DND-41 (cell line): Measurements from ENCODE around the gene GET4.

Source experiments
- ATAC-seq: fragments of 200-7000 bp; cut with Tn5 transposase; 3 replicates; pipeline ENCODE4 v1.9.1; 2021; ENCODE audit warnings: low read depth; ENCODE audit not compliant: insufficient read depth
- DNase-seq: peaks from one replicate; pipeline ENCODE4 v3.0.0-alpha.2; 2020
- H2AFZ ChIP-seq: 2 replicates; pipeline ENCODE4 v1.6.0; 2012; ENCODE audit warnings: low read depth, low read length
- H3K27ac ChIP-seq: 2 replicates; pipeline ENCODE4 v1.5.1; 2012; ENCODE audit warnings: low read length, inconsistent platforms
- H3K27me3 ChIP-seq: fragments of 200-600 bp; sonication (generic); 2 replicates; pipeline ENCODE4 v1.6.0; 2012; ENCODE audit warnings: low read length, mild to moderate bottlenecking, inconsistent platforms; ENCODE audit not compliant: insufficient read depth, poor library complexity
- H3K36me3 ChIP-seq: 2 replicates; pipeline ENCODE4 v1.5.1; 2012; ENCODE audit warnings: low read length, inconsistent platforms; ENCODE audit not compliant: insufficient read depth
- H3K4me1 ChIP-seq: 2 replicates; pipeline ENCODE4 v1.5.1; 2012; ENCODE audit warnings: mild to moderate bottlenecking, low read length; ENCODE audit not compliant: insufficient read depth
- H3K4me2 ChIP-seq: 2 replicates; pipeline ENCODE4 v1.6.0; 2012; ENCODE audit warnings: mild to moderate bottlenecking, moderate library complexity, low read length, inconsistent platforms; ENCODE audit not compliant: insufficient read depth
- H3K4me3 ChIP-seq, 2 experiments: fragments of 200-600 bp in 1 of 2; shearing (Covaris generic) in 1 of 2; 2 replicates each; pipeline ENCODE4 v1.5.1; 2012 to 2016; ENCODE audit warnings: inconsistent platforms in 2 of 2, low read length in 2 of 2, mild to moderate bottlenecking in 2 of 2, low read depth in 1 of 2, moderate library complexity in 1 of 2
- H3K79me2 ChIP-seq: 2 replicates; pipeline ENCODE4 v1.6.0; 2012; ENCODE audit warnings: low read length, inconsistent platforms; ENCODE audit not compliant: insufficient read depth
- H3K9ac ChIP-seq: 2 replicates; pipeline ENCODE4 v1.6.0; 2012; ENCODE audit warnings: low read depth, mild to moderate bottlenecking, inconsistent platforms, low read length, moderate library complexity
- H3K9me3 ChIP-seq: 2 replicates; pipeline ENCODE4 v1.5.1; 2012; ENCODE audit warnings: low read length, moderate library complexity, mild to moderate bottlenecking, inconsistent platforms; ENCODE audit not compliant: insufficient read depth, severe bottlenecking
- H4K20me1 ChIP-seq: 2 replicates; pipeline ENCODE4 v1.6.0; 2012; ENCODE audit warnings: low read length; ENCODE audit not compliant: insufficient read depth
- CTCF ChIP-seq: IDR thresholded peaks from 2 replicates; pipeline ENCODE4 v1.5.1; 2012; ENCODE audit warnings: borderline replicate concordance, low read length, moderate library complexity, mild to moderate bottlenecking; ENCODE audit not compliant: poor library complexity, severe bottlenecking; ENCODE audit errors: extremely low read depth
- EZH2 ChIP-seq: IDR thresholded peaks from 3 replicates; pipeline ENCODE4 v1.6.1; 2012; ENCODE audit warnings: borderline replicate concordance, low read depth, mild to moderate bottlenecking, moderate library complexity, low read length, inconsistent platforms; ENCODE audit not compliant: severe bottlenecking

Gene GET4

GRCh38 chr7:901388-902154 is 25.2 kb downstream of the GET4 start:
- Histone ChIP-seq H3K9me3 (no peaks in the 10 kb centered on the region), H4K20me1 (peaks cover 11% of the 10 kb centered on the region), H3K4me2 (no peak overlapping the region), H3K27ac (no peak overlapping the region), H3K4me3 (no peak overlapping the region), H3K4me1 (no peaks in the 10 kb centered on the region), H3K27me3 (no peaks in the 10 kb centered on the region), H2AFZ (no peak overlapping the region), H3K9ac (no peak overlapping the region), H3K36me3 (peaks cover 15% of the 10 kb centered on the region), H3K79me2 (no peaks in the 10 kb centered on the region)
- DNase-seq (peak; percentile 63), ATAC-seq (peak; percentile 62)
- TF ChIP-seq CTCF, result no peak
- TF ChIP-seq EZH2, result no peak

DNA sequence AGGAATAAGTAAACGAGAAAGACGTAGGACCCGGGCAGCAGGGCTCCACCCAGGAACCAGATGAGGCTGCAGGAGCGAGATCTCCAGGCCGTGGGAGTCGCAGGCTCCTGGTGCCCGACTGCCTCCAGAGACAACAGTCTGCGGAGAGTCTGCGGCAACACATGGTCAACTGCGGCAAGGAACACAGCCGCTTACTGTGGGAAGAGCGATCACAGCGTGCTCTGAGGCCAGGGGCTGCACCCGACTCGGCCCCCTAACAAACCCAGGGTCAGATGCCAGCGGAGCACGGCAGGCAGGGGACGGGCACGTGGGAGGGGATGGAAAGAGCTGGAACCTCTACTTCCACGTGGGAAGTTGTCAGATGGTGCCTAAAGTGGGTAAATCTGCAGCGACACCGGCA is 26.6 kb downstream of the GET4 start:
- DNase-seq (no peak), ATAC-seq (no peak)
- H3K27me3 ChIP-seq, result no peaks in the 10 kb centered on the region
- H3K9me3 ChIP-seq, result no peaks in the 10 kb centered on the region
- no peak overlapping the region for H3K4me2 ChIP-seq
- H4K20me1 ChIP-seq, result peaks cover 11% of the 10 kb centered on the region
- H3K36me3 ChIP-seq, result peaks cover 2% of the 10 kb centered on the region; the same call in 1 of the 2 replicates
- no peak for TF ChIP-seq EZH2
- TF ChIP-seq CTCF, result no peak
- H2AFZ ChIP-seq, result no peak overlapping the region
- H3K9ac ChIP-seq, result no peak overlapping the region
- H3K4me3 ChIP-seq, result no peak overlapping the region
- H3K27ac ChIP-seq, result no peak overlapping the region
- H3K79me2 ChIP-seq, result no peaks in the 10 kb centered on the region
- no peaks in the 10 kb centered on the region for H3K4me1 ChIP-seq

DNA sequence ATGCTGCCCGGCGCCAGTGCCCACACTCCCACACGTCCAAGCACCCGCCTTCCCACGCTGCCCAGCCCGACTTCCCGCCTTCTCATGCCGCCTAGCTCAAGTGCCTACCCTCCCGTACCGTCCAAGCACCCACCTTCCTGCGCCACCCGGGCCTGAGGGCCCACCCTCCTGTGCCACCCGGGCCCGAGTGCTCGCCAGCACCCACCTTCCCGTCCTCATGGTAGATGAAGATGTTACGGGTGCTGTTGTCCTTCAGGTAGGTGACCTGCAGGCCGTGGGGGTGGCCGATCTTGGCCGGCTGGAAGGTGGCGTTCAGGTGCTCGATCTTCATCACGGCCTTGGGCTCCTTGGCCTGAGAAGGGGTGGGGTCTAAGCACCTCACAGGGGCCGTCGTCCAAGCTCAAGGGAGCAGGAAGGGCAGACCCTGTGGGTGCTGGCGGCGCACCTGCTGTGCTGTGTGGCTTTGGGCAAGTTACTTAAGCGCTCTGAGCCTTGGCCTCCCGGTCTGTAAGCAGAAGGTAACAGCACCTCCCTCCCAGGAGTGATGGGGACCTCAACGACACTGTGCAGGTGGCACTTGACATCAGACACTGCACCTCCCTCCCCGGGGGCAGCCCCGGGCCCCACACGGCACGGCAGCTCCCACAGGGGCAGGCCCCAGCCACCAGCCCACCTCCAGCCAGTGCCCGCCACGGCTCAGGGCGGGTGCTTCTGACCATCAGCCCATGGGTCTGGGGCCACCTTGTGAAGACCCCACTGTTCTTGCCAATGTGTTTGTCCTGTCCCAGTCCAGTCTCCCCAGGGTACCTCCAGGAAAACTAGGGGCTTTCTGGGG is 27.8 kb downstream of the GET4 start:
- H3K27me3 ChIP-seq, result no peaks in the 10 kb centered on the region
- no peak overlapping the region for H3K4me2 ChIP-seq

More for the DNA sequence above, 27.8 kb downstream of the GET4 start:
- H4K20me1 ChIP-seq, result peaks cover 4% of the 10 kb centered on the region
- no peak for ATAC-seq
- no peaks in the 10 kb centered on the region for H3K4me1 ChIP-seq
- H3K9me3 ChIP-seq, result no peaks in the 10 kb centered on the region
- H3K4me3 ChIP-seq, result no peak overlapping the region
- H3K9ac ChIP-seq, result no peak overlapping the region
- DNase-seq, result no peak
- no peaks in the 10 kb centered on the region for H3K79me2 ChIP-seq
- no peak overlapping the region for H2AFZ ChIP-seq
- H3K27ac ChIP-seq, result no peak overlapping the region
- TF ChIP-seq EZH2 (no peak), CTCF (no peak)
- H3K36me3 ChIP-seq, result no peaks in the 10 kb centered on the region
